Measurements from ENCODE around the gene FARP1. TPM values are rescaled to one million over a fixed set of nuclear protein-coding genes. Genes with fewer than 3 reads are reported as not detected.

Gene FARP1
- total RNA-seq, 1 donor from 2014 or later: 110 TPM

DNA sequence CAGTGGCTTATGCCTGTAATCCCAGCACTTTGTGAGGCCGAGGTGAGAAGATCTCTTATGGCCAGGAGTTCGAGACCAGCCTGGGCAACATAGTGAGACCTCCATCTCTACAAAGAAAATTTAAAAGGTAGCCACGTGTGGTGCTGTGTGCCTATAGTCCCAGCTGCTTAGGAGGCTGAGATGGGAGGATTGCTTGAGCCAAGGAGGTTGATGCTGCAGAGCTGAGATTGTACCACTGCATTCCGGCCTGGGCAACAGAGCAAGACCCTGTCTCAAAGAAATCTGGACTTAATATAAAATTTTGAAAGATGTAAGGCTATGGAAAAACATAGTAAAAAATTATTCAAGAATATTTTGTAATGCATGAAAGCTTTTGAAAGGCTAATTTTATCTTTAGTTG, 99.5 kb downstream of the FARP1 start:
- Histone ChIP-seq H3K27me3 (ENCODE audit: low read depth) (no peaks in the 10 kb centered on the region), H3K36me3 (no peaks in the 10 kb centered on the region), H3K27ac (no peak overlapping the region), H3K9me3 (no peaks in the 10 kb centered on the region), H3K4me3 (no peak overlapping the region), H3K4me1 (no peaks in the 10 kb centered on the region)
- no peak for ATAC-seq
- intact Hi-C loops (cut with DNase I): no loop called here
- TF ChIP-seq CTCF (IDR thresholded peaks at IDR 0.05): no peak
- DNase-seq: no peak

DNA sequence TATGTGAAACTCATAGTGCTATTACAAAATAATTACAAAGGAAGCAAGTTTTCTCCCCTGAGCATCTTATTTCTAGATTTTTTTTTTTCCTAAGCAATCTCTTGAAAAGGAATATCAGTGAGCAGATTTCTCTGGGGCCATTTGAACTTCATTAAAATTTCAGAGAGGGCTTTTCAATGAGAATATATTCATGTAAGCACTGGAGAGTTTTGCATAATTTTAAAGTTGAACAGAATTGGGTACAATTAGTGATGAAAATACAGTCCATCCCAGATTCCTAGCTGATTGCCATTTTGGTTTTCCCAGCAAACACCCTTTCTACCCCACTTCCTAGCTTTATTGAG, 101.0 kb downstream of the FARP1 start:
- Histone ChIP-seq H3K36me3 (no peaks in the 10 kb centered on the region), H3K27me3 (ENCODE audit: low read depth) (no peaks in the 10 kb centered on the region), H3K27ac (no peak overlapping the region), H3K4me1 (no peaks in the 10 kb centered on the region), H3K4me3 (no peak overlapping the region), H3K9me3 (no peaks in the 10 kb centered on the region)
- DNase-seq (no peak), ATAC-seq (no peak)
- intact Hi-C loops (cut with DNase I): no loop called here
- no peak for TF ChIP-seq CTCF (IDR thresholded peaks at IDR 0.05)

DNA sequence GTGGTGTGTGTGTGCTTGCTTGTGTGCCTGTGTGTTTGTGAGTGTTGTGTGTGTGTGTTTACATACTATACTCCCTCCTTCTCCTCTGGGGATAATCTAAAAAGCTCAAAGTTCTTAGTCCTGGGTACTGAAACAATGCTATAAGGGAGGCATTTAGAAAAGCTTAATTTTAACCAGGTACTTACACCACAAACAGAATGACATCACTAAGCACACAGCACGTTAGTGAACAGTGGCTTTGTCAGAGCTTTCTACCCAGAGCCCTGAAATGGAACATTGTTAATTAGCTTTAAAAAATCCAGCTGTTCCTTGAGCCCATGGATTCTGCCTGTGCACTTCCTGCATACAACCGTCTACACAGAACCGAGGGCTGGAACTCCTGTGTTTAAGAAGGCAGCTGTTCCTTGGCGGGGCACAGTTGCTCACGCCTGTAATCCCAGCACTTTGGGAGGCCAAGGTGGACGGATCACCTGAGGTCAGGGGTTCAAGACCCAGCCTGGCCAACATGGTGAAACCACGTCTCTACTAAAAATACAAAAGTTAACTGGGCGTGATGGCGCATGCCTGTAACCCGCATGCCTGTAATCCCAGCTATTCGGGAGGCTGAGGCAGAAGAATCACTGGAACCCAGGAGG, 103.8 kb downstream of the FARP1 start:
- no peaks in the 10 kb centered on the region for H3K9me3 ChIP-seq
- intact Hi-C loops (cut with DNase I): no loop called here
- ATAC-seq: peak in 1 of 2 donors; percentile 28
- DNase-seq: no peak
- no peaks in the 10 kb centered on the region for H3K36me3 ChIP-seq
- H3K4me3 ChIP-seq: no peak overlapping the region
- H3K27me3 ChIP-seq (ENCODE audit: low read depth): no peaks in the 10 kb centered on the region
- H3K4me1 ChIP-seq: no peaks in the 10 kb centered on the region
- TF ChIP-seq CTCF (IDR thresholded peaks at IDR 0.05): no peak
- no peak overlapping the region for H3K27ac ChIP-seq

DNA sequence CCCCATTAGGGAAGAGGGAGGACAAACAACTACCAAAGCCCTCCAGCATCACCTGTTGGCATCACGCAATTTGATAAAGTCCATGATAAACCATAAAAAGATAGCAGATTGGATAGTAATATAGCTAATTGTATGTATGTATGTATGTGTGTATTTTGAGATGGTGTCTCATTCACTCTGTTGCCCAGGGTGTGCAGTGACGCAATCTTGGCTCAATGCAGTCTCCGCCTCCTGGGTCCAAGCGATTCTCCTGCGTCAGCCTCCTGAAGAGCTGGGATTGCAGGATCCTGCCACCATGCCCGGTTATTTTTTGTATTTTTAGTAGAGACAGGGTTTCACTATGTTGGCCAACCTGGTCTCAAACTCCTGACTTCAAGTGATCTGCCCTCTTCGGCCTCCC, 108.8 kb downstream of the FARP1 start:
- H3K27me3 ChIP-seq (ENCODE audit: low read depth): no peaks in the 10 kb centered on the region
- TF ChIP-seq CTCF (IDR thresholded peaks at IDR 0.05): no peak
- H3K4me3 ChIP-seq: no peak overlapping the region
- intact Hi-C loops (cut with DNase I): no loop called here
- H3K9me3 ChIP-seq: no peaks in the 10 kb centered on the region
- no peaks in the 10 kb centered on the region for H3K36me3 ChIP-seq
- peaks cover 25% of the 10 kb centered on the region for H3K4me1 ChIP-seq
- DNase-seq: no peak
- ATAC-seq: no peak
- H3K27ac ChIP-seq: no peak overlapping the region

DNA sequence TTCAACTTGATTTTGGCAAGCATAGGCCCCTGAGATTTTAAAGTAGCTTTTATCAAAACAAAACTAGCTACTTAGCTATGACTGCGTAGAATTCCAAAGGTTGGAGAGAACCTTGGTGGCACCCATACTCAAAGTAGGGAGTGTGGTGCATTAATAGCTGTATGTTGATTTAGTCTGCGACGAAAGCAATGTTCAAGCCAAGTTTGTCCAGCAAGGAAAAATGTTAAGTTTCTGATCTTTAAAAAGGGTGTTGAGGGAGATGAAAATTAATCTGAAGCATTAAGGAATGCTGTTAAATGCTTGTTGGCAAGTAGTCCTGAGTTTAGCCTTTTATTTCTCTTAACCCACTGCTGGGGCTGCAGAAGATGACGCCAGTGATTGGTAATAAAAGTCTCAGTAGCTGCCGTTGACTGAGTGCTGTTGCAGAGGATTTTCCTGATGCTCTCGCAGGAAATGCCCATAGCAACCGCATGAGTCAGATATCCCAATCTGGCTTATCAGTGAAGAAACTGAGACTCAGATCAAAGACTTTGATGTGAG, 110.1 kb downstream of the FARP1 start:
- intact Hi-C loops (cut with DNase I): no loop called here
- Histone ChIP-seq H3K9me3 (no peaks in the 10 kb centered on the region), H3K27me3 (ENCODE audit: low read depth) (no peaks in the 10 kb centered on the region), H3K4me1 (peaks cover 25% of the 10 kb centered on the region), H3K27ac (peak overlapping the region; percentile 70), H3K36me3 (no peaks in the 10 kb centered on the region), H3K4me3 (no peak overlapping the region)
- ATAC-seq (peak; percentile 91 to 92), DNase-seq (no peak)
- no peak for TF ChIP-seq CTCF (IDR thresholded peaks at IDR 0.05)

Measured in lower lobe of right lung (tissue), 2 donors.